Activated CD8-positive, alpha-beta T cell treated with anti-CD3 and anti-CD28 coated beads for 36 hours (primary cell): Measurements from ENCODE around the gene GRM2. TPM values are rescaled to one million over a fixed set of nuclear protein-coding genes. Genes with fewer than 3 reads are reported as not detected.

Experiments
- ATAC-seq: fragments of 200-7000 bp; cut with Tn5 transposase; one replicate; pipeline ENCODE4 v1.10.0; 2021; ENCODE audit warnings: mild to moderate bottlenecking, moderate library complexity
- CTCF ChIA-PET: fragments of 350-600 bp; sonication (Branson Sonifier 250); formaldehyde crosslinking; loops from one replicate; lab custom pipeline; 2021; ENCODE audit warnings: antibody characterized with exemption; lab: Charles Lee
- POLR2A ChIA-PET: fragments of 350-600 bp; sonication (Branson Sonifier 250); formaldehyde crosslinking; loops from one replicate; lab custom pipeline; 2021; ENCODE audit warnings: antibody characterized with exemption; lab: Charles Lee
- DNase-seq: peaks from one replicate; pipeline ENCODE4 v3.0.0-alpha.2; 2020
- H3K27ac Mint-ChIP-seq: one replicate; pipeline ENCODE4 v1.8.0; 2021; ENCODE audit warnings: mild to moderate bottlenecking, mixed read lengths
- H3K27me3 Mint-ChIP-seq: one replicate; pipeline ENCODE4 v1.8.0; 2021; ENCODE audit warnings: mixed read lengths
- H3K36me3 Mint-ChIP-seq: one replicate; pipeline ENCODE4 v1.8.0; 2021; ENCODE audit warnings: low read depth, mixed read lengths
- H3K4me1 Mint-ChIP-seq: one replicate; pipeline ENCODE4 v1.8.0; 2021; ENCODE audit warnings: low read depth, mixed read lengths
- H3K4me3 Mint-ChIP-seq: one replicate; pipeline ENCODE4 v1.8.0; 2021; ENCODE audit warnings: mild to moderate bottlenecking, moderate library complexity, mixed read lengths
- H3K9me3 Mint-ChIP-seq: one replicate; pipeline ENCODE4 v1.8.0; 2021; ENCODE audit warnings: mixed read lengths
- CTCF ChIP-seq: fragments of 200-600 bp; IDR thresholded peaks from one replicate; pipeline ENCODE4 v1.8.0; 2022; ENCODE audit warnings: antibody characterized with exemption, mild to moderate bottlenecking
- intact Hi-C: fragments of 100-400 bp; cut with micrococcal nuclease; formaldehyde crosslinking; loops from one replicate; pipeline ENCODE4 v1.10.0; 2022
- total RNA-seq, 2 experiments: library from RNA; stranded (reverse); gene quantifications; one replicate each; pipeline ENCODE4 v1.2.3, GENCODE V29; 2021

GRM2 gene
- total RNA-seq, 2 experiments from 2014 or later: 0.20 to 0.22 TPM

GRCh38 chr3:51671734-51672475, 35.0 kb upstream of the GRM2 start:
- peak overlapping the region; percentile 85 for H3K4me3 Mint-ChIP-seq
- no peaks in the 10 kb centered on the region for H3K9me3 Mint-ChIP-seq
- DNase-seq (peak; percentile 71), ATAC-seq (peak; percentile 41)
- CTCF ChIA-PET: interaction anchor here (1.1 to 8.9 kb wide), 6 partner anchors 10 to 171 kb away, joined by 4 to 193 read pairs (median 8); partner anchors contain the start of gene DCAF1
- H3K4me1 Mint-ChIP-seq: peaks cover 64% of the 10 kb centered on the region
- H3K27ac Mint-ChIP-seq: peak overlapping the region; percentile 86
- POLR2A ChIA-PET: interaction anchor here (0.7 to 2.6 kb wide), 6 partner anchors 9 to 278 kb away, joined by 3 to 11 read pairs (median 4); partner anchors contain the start of gene DCAF1
- intact Hi-C loops: no loop called here
- no peaks in the 10 kb centered on the region for H3K27me3 Mint-ChIP-seq
- no peak for TF ChIP-seq CTCF
- H3K36me3 Mint-ChIP-seq: peaks cover 17% of the 10 kb centered on the region

GRCh38 chr3:51673181-51673801, 33.6 kb upstream of the GRM2 start:
- H3K27ac Mint-ChIP-seq: peak overlapping the region; percentile 18
- ATAC-seq: no peak
- H3K4me1 Mint-ChIP-seq: peaks cover 73% of the 10 kb centered on the region
- peaks cover 17% of the 10 kb centered on the region for H3K36me3 Mint-ChIP-seq
- ChIA-PET POLR2A (interaction anchor here (0.6 to 2.6 kb wide), 5 partner anchors 13 to 174 kb away, joined by 3 to 11 read pairs (median 3); partner anchors contain the start of gene DCAF1), CTCF (interaction anchor here (1.1 to 8.9 kb wide), 6 partner anchors 8 to 238 kb away, joined by 3 to 193 read pairs (median 8); partner anchors contain the start of gene DCAF1)
- intact Hi-C loops: no loop called here
- TF ChIP-seq CTCF: no peak
- H3K27me3 Mint-ChIP-seq: no peaks in the 10 kb centered on the region
- peak overlapping the region; percentile 32 for H3K4me3 Mint-ChIP-seq
- no peaks in the 10 kb centered on the region for H3K9me3 Mint-ChIP-seq
- DNase-seq: no peak

GRCh38 chr3:51673802-51674654, 32.8 kb upstream of the GRM2 start:
- no peak for ATAC-seq
- peak overlapping the region; percentile 65 for H3K27ac Mint-ChIP-seq
- H3K9me3 Mint-ChIP-seq: no peaks in the 10 kb centered on the region
- peaks cover 17% of the 10 kb centered on the region for H3K36me3 Mint-ChIP-seq
- POLR2A ChIA-PET: interaction anchor here (0.6 to 2.6 kb wide), 3 partner anchors 32 to 175 kb away, joined by 3 to 11 read pairs (median 3); partner anchors contain the start of gene DCAF1
- no peak for DNase-seq
- intact Hi-C loops: no loop called here
- no peak for TF ChIP-seq CTCF
- H3K4me1 Mint-ChIP-seq: peaks cover 76% of the 10 kb centered on the region
- no peaks in the 10 kb centered on the region for H3K27me3 Mint-ChIP-seq
- no peak overlapping the region for H3K4me3 Mint-ChIP-seq
- CTCF ChIA-PET: interaction anchor here (1.1 to 8.9 kb wide), 5 partner anchors 8 to 239 kb away, joined by 3 to 193 read pairs (median 12); partner anchors contain the start of gene DCAF1

- ATAC-seq: peak; percentile 43
- DNase-seq: peak; percentile 54
- no peak for TF ChIP-seq CTCF
- Mint-ChIP-seq H3K27ac (peak overlapping the region; percentile 65), H3K4me3 (no peak overlapping the region), H3K4me1 (peaks cover 77% of the 10 kb centered on the region), H3K27me3 (no peaks in the 10 kb centered on the region), H3K9me3 (no peaks in the 10 kb centered on the region), H3K36me3 (peaks cover 17% of the 10 kb centered on the region)
- POLR2A ChIA-PET: interaction anchor here (0.6 to 0.8 kb wide), 2 partner anchors 11 to 176 kb away, joined by 3 read pairs; partner anchors contain the start of gene DCAF1
- CTCF ChIA-PET: interaction anchor here (1.0 to 8.9 kb wide), 5 partner anchors 10 to 175 kb away, joined by 3 to 193 read pairs (median 4); partner anchors contain the start of gene DCAF1
- intact Hi-C loops: no loop called here
Observed at GRCh38 chr3:51675201-51675611, 31.7 kb upstream of the GRM2 start.
